ENCODE results near the gene GRAMD1A. TPM values are rescaled to one million over a fixed set of nuclear protein-coding genes. Genes with fewer than 3 reads are reported as not detected.

The GRAMD1A gene
- total RNA-seq, 8 experiments from 2014 or later: 2.7 to 93.1 (median 44.5) TPM

- Histone ChIP-seq H3K4me1 (replicated peaks in 1 of 2) (no peaks in the 10 kb centered on the region), H3K4me3 (no peak overlapping the region), H3K27ac (no peak overlapping the region)
- WGBS, 10 experiments: 38 to 80% (median 76%) methylated on average over 2 to 16 of the region's 21 CpGs; no CpG with 5 or more reads in 3 of the 10 experiments
- no peak for ATAC-seq (replicated peaks in 6 of 8)
- in situ Hi-C loops (cut with MboI; ENCODE audit: low pct_unique_long_range_greater_than_20kb in 2 of 9, low sequenced_read_pairs in 9 of 9, unreplicated experiment in 9 of 9): no loop called here
Measured at GRCh38 chr19:35075202-35076025, 75.3 kb downstream of the GRAMD1A start.

- no peak for ATAC-seq (replicated peaks in 6 of 8)
- no peak overlapping the region for H3K4me3 ChIP-seq
- WGBS, 10 experiments: 0 to 66% (median 50%) methylated on average over 1 to 4 of the region's 6 CpGs; no CpG with 5 or more reads in 5 of the 10 experiments
Measured at GRCh38 chr19:35076026-35076370, 75.9 kb downstream of the GRAMD1A start.

More at GRCh38 chr19:35076026-35076370, 75.9 kb downstream of the GRAMD1A start:
- H3K27ac ChIP-seq: no peak overlapping the region
- in situ Hi-C loops (cut with MboI; ENCODE audit: low pct_unique_long_range_greater_than_20kb in 2 of 9, low sequenced_read_pairs in 9 of 9, unreplicated experiment in 9 of 9): no loop called here
- H3K4me1 ChIP-seq (replicated peaks in 1 of 2): no peaks in the 10 kb centered on the region

Other genes starting within 250 kb of the GRAMD1A start
- 10 to 100 TPM in 3 of 8 experiments, 1 to 10 TPM in 5; 7.8 to 15.8 (median 9.7) TPM for gene ZNF599, start 227.1 kb upstream of the GRAMD1A start, total RNA-seq
- gene ZNF30, start 73.4 kb upstream of the GRAMD1A start, total RNA-seq: 1 to 10 TPM; 4.3 to 8.3 (median 6.9) TPM
- 1 to 10 TPM; 2.4 to 5.2 (median 4.2) TPM for gene ZNF792, start 36.1 kb upstream of the GRAMD1A start, total RNA-seq
- 1 to 10 TPM in 6 of 8 experiments, under 1 TPM in 2; 0.65 to 7.0 (median 2.1) TPM for gene SCN1B, start 30.1 kb downstream of the GRAMD1A start, total RNA-seq
- under 1 TPM in 7 of 8 experiments, not detected in 1; 0.09 to 0.95 (median 0.45) TPM for gene HPN, start 41.4 kb downstream of the GRAMD1A start, total RNA-seq
- 1 to 10 TPM in 4 of 8 experiments, under 1 TPM in 1, not detected in 3; 0.25 to 2.0 (median 1.1) TPM for gene FXYD3, start 115.5 kb downstream of the GRAMD1A start, total RNA-seq
- gene LGI4, start 134.7 kb downstream of the GRAMD1A start, total RNA-seq: 1 to 10 TPM in 7 of 8 experiments, under 1 TPM in 1; 0.49 to 3.5 (median 1.7) TPM
- gene FXYD1, start 138.5 kb downstream of the GRAMD1A start, total RNA-seq: 10 to 100 TPM in 2 of 8 experiments, 1 to 10 TPM in 6; 1.2 to 10.7 (median 3.1) TPM
- 10 to 100 TPM in 3 of 8 experiments, 1 to 10 TPM in 3, not detected in 2; 1.1 to 27.8 (median 14.5) TPM for gene FXYD7, start 142.9 kb downstream of the GRAMD1A start, total RNA-seq
- 100 to 1,000 TPM in 1 of 8 experiments, 10 to 100 TPM in 5, 1 to 10 TPM in 2; 7.1 to 201 (median 14.7) TPM for gene FXYD5, start 154.4 kb downstream of the GRAMD1A start, total RNA-seq
- gene FAM187B, start 228.4 kb downstream of the GRAMD1A start, total RNA-seq: not detected
- 1 to 10 TPM; 1.1 to 8.6 (median 2.6) TPM for gene LSR, start 248.7 kb downstream of the GRAMD1A start, total RNA-seq

All from motor neuron (in vitro differentiated cells).